Adipocyte (in vitro differentiated cells): ENCODE results near the gene RIT2.
A peak's percentile ranks its signal among the peaks of the same experiment; 100 is the strongest.

Source experiments
- DNase-seq: peaks from one replicate; pipeline ENCODE4 v3.0.0-alpha.2; 2015; ENCODE audit warnings: low read depth
- H3K27me3 ChIP-seq: replicated peaks from 2 replicates; pipeline ENCODE4 v1.7.0; 2013; ENCODE audit warnings: mild to moderate bottlenecking, low read length, moderate library complexity; ENCODE audit not compliant: control insufficient read depth, insufficient read depth
- H3K36me3 ChIP-seq: 2 replicates; pipeline ENCODE4 v1.7.0; 2013; ENCODE audit warnings: low read length, mild to moderate bottlenecking, moderate library complexity; ENCODE audit not compliant: control insufficient read depth, insufficient read depth, severe bottlenecking
- H3K4me1 ChIP-seq: 2 replicates; pipeline ENCODE4 v1.7.0; 2013; ENCODE audit warnings: mild to moderate bottlenecking, low read length, moderate library complexity; ENCODE audit not compliant: control insufficient read depth, insufficient read depth
- H3K4me3 ChIP-seq: 2 replicates; pipeline ENCODE4 v1.7.0; 2013; ENCODE audit warnings: mild to moderate bottlenecking, low read length, moderate library complexity
- H3K9ac ChIP-seq: 2 replicates; pipeline ENCODE4 v1.7.0; 2013; ENCODE audit warnings: mild to moderate bottlenecking, low read length, moderate library complexity
- H3K9me3 ChIP-seq: 2 replicates; pipeline ENCODE4 v1.7.0; 2013; ENCODE audit warnings: mild to moderate bottlenecking, low read length, moderate library complexity; ENCODE audit not compliant: control insufficient read depth

RIT2 gene

GRCh38 chr18:43130716-43131260, 15.3 kb upstream of the RIT2 start:
- no peaks in the 10 kb centered on the region for H3K36me3 ChIP-seq
- H3K9me3 ChIP-seq = no peaks in the 10 kb centered on the region
- peaks cover 3% of the 10 kb centered on the region for H3K4me1 ChIP-seq
- no peak overlapping the region for H3K4me3 ChIP-seq
- no peak overlapping the region for H3K9ac ChIP-seq
- no peaks in the 10 kb centered on the region for H3K27me3 ChIP-seq
- no peak for DNase-seq

DNA sequence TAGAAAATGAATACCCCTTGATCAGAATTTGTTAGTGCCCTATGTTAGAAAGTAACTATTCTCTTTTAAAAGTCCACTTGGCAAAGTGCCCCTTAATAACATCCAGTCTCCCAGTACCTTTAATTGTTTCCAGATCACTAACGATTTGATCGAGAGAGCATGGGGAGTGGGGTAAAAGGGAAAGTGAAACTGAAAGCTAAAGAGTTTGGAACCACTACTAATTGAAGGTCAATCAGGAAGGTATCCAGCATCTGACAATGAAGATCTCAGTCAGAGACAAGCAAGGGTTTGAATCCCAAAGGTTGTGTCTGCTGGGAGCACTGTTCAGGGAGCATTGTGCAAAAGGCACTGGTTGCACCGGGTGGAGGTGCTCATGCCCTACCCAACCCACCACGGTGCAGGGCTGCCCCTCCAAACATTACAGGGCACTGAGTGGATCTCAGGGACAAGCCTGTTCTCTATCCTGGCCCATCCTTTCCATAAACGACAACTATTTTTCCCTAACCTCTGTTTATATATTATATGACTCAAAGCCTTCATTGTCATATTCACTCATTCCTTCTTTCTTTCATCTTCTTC, 14.6 kb upstream of the RIT2 start:
- Histone ChIP-seq H3K4me1 (peaks cover 3% of the 10 kb centered on the region), H3K9ac (peak overlapping the region; percentile 29), H3K36me3 (no peaks in the 10 kb centered on the region), H3K4me3 (peak overlapping the region; percentile 68), H3K27me3 (no peaks in the 10 kb centered on the region), H3K9me3 (no peaks in the 10 kb centered on the region)
- DNase-seq = peak; percentile 63

DNA sequence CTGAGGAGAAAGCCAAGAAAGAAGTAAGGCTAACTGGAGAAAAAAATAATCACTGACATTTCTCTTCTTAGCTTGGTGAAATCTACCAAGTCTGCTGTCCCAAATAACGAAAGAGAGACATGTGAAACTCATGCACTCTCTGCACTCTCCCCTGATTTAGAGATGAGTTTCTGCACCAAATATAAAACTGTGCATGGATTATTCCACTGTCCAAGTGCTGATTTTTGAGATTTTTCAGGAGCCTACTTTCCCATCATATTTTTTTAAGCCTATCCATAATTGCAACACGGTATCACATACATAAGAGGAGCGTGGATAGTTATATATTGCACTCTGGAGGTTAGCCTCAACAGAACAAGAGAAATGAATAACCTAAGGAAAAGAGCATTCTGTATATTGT, 10.0 kb upstream of the RIT2 start:
- H3K36me3 ChIP-seq = no peaks in the 10 kb centered on the region
- no peak overlapping the region for H3K4me3 ChIP-seq
- no peak overlapping the region for H3K9ac ChIP-seq
- H3K4me1 ChIP-seq = peaks cover 3% of the 10 kb centered on the region
- no peaks in the 10 kb centered on the region for H3K27me3 ChIP-seq
- no peaks in the 10 kb centered on the region for H3K9me3 ChIP-seq
- DNase-seq = no peak

DNA sequence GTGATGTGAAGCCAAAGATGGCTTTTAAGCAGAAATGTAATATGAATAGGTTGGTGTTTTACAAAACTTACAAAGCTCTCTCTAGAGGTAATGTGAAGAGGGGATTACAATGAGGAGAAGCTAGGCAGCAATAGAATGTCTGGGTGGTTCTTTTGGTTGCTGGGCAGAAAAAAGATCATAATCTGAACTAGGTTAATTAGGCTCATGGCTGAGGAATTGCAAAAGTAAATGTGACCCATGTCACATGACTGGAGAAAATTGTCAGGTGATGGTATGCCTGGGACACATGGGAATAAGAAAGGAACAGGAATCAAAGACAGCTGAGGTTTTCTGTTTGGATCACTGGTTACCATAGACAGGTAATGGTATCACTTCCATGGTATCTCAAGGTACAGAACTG, 7.5 kb upstream of the RIT2 start:
- H3K27me3 ChIP-seq = peaks cover under 1% of the 10 kb centered on the region
- no peak overlapping the region for H3K9ac ChIP-seq
- no peak for DNase-seq
- H3K4me3 ChIP-seq = no peak overlapping the region
- H3K36me3 ChIP-seq = no peaks in the 10 kb centered on the region
- no peaks in the 10 kb centered on the region for H3K4me1 ChIP-seq
- no peaks in the 10 kb centered on the region for H3K9me3 ChIP-seq

DNA sequence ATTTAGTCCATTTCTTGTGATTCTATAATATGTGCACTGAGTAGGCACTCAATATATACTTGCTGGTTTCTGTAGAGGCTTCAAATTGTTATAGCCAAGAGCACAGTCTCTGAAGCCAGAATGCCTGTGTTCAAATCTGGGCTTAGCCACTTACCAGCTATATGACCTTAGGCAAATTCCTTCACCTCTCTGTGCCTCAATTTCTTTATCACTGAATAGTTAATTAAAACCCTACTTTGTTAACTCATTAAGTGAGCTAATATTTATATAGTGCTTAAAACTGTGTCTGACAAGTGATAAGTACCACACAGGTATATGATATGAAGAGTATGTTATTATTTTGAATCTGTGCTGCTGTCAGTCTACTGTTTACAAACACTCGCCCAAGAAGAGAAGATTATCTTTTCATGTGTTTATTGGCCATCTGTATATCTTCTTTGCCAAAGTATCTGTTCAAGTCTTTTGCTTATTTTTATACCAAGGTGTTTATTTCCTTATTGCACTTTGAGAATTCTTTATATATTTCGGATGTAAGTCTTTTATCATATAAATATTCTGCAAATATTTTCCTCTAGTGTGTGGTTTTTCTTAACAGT, 1.3 kb upstream of the RIT2 start:
- H3K36me3 ChIP-seq = no peaks in the 10 kb centered on the region
- H3K9ac ChIP-seq = no peak overlapping the region
- peaks cover 21% of the 10 kb centered on the region for H3K27me3 ChIP-seq
- H3K4me1 ChIP-seq = no peaks in the 10 kb centered on the region
- H3K9me3 ChIP-seq = no peaks in the 10 kb centered on the region
- H3K4me3 ChIP-seq = no peak overlapping the region
- DNase-seq = no peak

- Histone ChIP-seq H3K4me1 (peaks cover 4% of the 10 kb centered on the region), H3K4me3 (no peak overlapping the region), H3K9me3 (no peaks in the 10 kb centered on the region), H3K36me3 (no peaks in the 10 kb centered on the region), H3K27me3 (peaks cover 21% of the 10 kb centered on the region), H3K9ac (no peak overlapping the region)
- no peak for DNase-seq
Measured at GRCh38 chr18:43113220-43113895, 2.1 kb downstream of the RIT2 start.

- Histone ChIP-seq H3K9ac (no peak overlapping the region), H3K4me1 (peaks cover 4% of the 10 kb centered on the region), H3K9me3 (no peaks in the 10 kb centered on the region), H3K4me3 (no peak overlapping the region), H3K27me3 (no peaks in the 10 kb centered on the region), H3K36me3 (no peaks in the 10 kb centered on the region)
- no peak for DNase-seq
Measured at GRCh38 chr18:43108882-43109281, 6.6 kb downstream of the RIT2 start.

DNA sequence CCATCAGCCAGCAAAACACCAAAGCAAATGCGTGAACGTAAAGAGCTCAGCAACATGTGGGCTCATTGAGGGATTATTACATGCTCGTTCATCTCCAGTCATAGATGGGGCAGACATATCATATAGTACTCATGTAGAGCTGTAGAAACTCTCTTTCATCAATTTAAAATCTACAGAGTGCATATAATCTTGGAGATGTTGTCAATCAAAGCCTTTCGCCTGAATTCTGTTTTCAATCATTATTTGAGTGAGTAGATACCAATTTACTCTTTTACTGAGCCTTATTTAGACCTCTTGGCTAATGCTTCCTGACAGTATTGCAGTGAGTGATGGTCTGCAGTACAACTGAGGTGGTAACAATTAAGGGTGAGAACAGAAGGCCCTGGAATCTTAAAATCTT, 7.0 kb downstream of the RIT2 start:
- Histone ChIP-seq H3K27me3 (no peaks in the 10 kb centered on the region), H3K9me3 (no peaks in the 10 kb centered on the region), H3K36me3 (no peaks in the 10 kb centered on the region), H3K4me1 (peaks cover 4% of the 10 kb centered on the region), H3K4me3 (no peak overlapping the region), H3K9ac (no peak overlapping the region)
- DNase-seq = no peak

- Histone ChIP-seq H3K4me1 (no peaks in the 10 kb centered on the region), H3K27me3 (no peaks in the 10 kb centered on the region), H3K4me3 (no peak overlapping the region), H3K9ac (no peak overlapping the region), H3K9me3 (no peaks in the 10 kb centered on the region), H3K36me3 (no peaks in the 10 kb centered on the region)
- no peak for DNase-seq
Measured at GRCh38 chr18:43093646-43094045, 21.8 kb downstream of the RIT2 start.

DNA sequence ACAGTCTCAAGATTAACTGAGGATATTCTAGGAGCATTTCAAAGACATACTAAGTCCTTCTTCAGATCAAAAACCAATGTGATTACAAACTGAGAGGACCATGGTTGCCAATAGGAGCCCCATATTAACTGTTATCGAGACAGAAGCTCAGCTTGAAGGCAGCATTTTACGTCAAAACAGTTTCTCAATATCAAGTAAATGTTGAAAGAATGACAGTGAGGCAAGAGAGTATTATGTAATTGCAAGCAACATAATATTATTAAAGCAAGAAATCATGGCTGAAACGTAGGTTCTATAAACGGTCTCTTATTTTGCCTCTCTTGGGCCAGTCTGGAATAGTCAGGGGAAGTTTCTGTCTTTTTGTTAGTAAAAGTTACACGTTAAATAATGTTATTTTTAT, 22.9 kb downstream of the RIT2 start:
- no peaks in the 10 kb centered on the region for H3K36me3 ChIP-seq

DNA sequence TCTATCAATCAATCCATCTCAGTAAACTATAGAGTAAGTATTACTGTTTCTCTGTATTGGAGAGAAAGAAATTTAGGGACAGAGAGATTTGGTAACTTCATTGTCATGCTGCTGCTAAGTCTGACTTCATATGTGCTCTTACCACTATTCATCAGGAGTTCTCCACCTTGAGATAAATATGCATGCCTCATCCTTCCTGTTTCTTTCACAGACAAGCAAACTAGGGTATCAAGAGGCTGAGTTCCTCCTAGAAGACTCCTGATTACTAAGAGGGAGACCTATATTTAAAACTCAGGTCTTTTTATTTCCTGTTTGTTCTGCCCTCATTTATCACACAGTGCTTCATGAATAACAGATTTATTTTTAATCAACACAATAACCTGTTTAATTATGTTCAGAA, 34.1 kb downstream of the RIT2 start:
- Histone ChIP-seq H3K4me1 (peaks cover 13% of the 10 kb centered on the region), H3K4me3 (no peak overlapping the region), H3K9ac (no peak overlapping the region), H3K36me3 (no peaks in the 10 kb centered on the region), H3K27me3 (no peaks in the 10 kb centered on the region), H3K9me3 (no peaks in the 10 kb centered on the region)
- no peak for DNase-seq

More for the DNA sequence above, 22.9 kb downstream of the RIT2 start:
- Histone ChIP-seq H3K4me1 (no peaks in the 10 kb centered on the region), H3K9ac (no peak overlapping the region), H3K9me3 (no peaks in the 10 kb centered on the region), H3K4me3 (no peak overlapping the region), H3K27me3 (no peaks in the 10 kb centered on the region)
- no peak for DNase-seq
